DND-41 (cell line): Measurements from ENCODE around the gene TNS3.

Source experiments
- ATAC-seq: fragments of 200-7000 bp; cut with Tn5 transposase; 3 replicates; pipeline ENCODE4 v1.9.1; 2021; ENCODE audit warnings: low read depth; ENCODE audit not compliant: insufficient read depth
- DNase-seq: peaks from one replicate; pipeline ENCODE4 v3.0.0-alpha.2; 2020
- H2AFZ ChIP-seq: 2 replicates; pipeline ENCODE4 v1.6.0; 2012; ENCODE audit warnings: low read depth, low read length
- H3K27ac ChIP-seq: 2 replicates; pipeline ENCODE4 v1.5.1; 2012; ENCODE audit warnings: low read length, inconsistent platforms
- H3K27me3 ChIP-seq: fragments of 200-600 bp; sonication (generic); 2 replicates; pipeline ENCODE4 v1.6.0; 2012; ENCODE audit warnings: low read length, mild to moderate bottlenecking, inconsistent platforms; ENCODE audit not compliant: insufficient read depth, poor library complexity
- H3K36me3 ChIP-seq: 2 replicates; pipeline ENCODE4 v1.5.1; 2012; ENCODE audit warnings: low read length, inconsistent platforms; ENCODE audit not compliant: insufficient read depth
- H3K4me1 ChIP-seq: 2 replicates; pipeline ENCODE4 v1.5.1; 2012; ENCODE audit warnings: mild to moderate bottlenecking, low read length; ENCODE audit not compliant: insufficient read depth
- H3K4me2 ChIP-seq: 2 replicates; pipeline ENCODE4 v1.6.0; 2012; ENCODE audit warnings: mild to moderate bottlenecking, moderate library complexity, low read length, inconsistent platforms; ENCODE audit not compliant: insufficient read depth
- H3K4me3 ChIP-seq, 2 experiments: fragments of 200-600 bp in 1 of 2; shearing (Covaris generic) in 1 of 2; 2 replicates each; pipeline ENCODE4 v1.5.1; 2012 to 2016; ENCODE audit warnings: inconsistent platforms in 2 of 2, low read length in 2 of 2, mild to moderate bottlenecking in 2 of 2, low read depth in 1 of 2, moderate library complexity in 1 of 2
- H3K79me2 ChIP-seq: 2 replicates; pipeline ENCODE4 v1.6.0; 2012; ENCODE audit warnings: low read length, inconsistent platforms; ENCODE audit not compliant: insufficient read depth
- H3K9ac ChIP-seq: 2 replicates; pipeline ENCODE4 v1.6.0; 2012; ENCODE audit warnings: low read depth, mild to moderate bottlenecking, inconsistent platforms, low read length, moderate library complexity
- H3K9me3 ChIP-seq: 2 replicates; pipeline ENCODE4 v1.5.1; 2012; ENCODE audit warnings: low read length, moderate library complexity, mild to moderate bottlenecking, inconsistent platforms; ENCODE audit not compliant: insufficient read depth, severe bottlenecking
- H4K20me1 ChIP-seq: 2 replicates; pipeline ENCODE4 v1.6.0; 2012; ENCODE audit warnings: low read length; ENCODE audit not compliant: insufficient read depth
- CTCF ChIP-seq: IDR thresholded peaks from 2 replicates; pipeline ENCODE4 v1.5.1; 2012; ENCODE audit warnings: borderline replicate concordance, low read length, moderate library complexity, mild to moderate bottlenecking; ENCODE audit not compliant: poor library complexity, severe bottlenecking; ENCODE audit errors: extremely low read depth
- EZH2 ChIP-seq: IDR thresholded peaks from 3 replicates; pipeline ENCODE4 v1.6.1; 2012; ENCODE audit warnings: borderline replicate concordance, low read depth, mild to moderate bottlenecking, moderate library complexity, low read length, inconsistent platforms; ENCODE audit not compliant: severe bottlenecking

Gene TNS3

GRCh38 chr7:47576031-47576865, 5.7 kb downstream of the TNS3 start:
- Histone ChIP-seq H3K36me3 (no peaks in the 10 kb centered on the region), H3K79me2 (no peaks in the 10 kb centered on the region), H3K4me3 (no peak overlapping the region), H3K27me3 (no peaks in the 10 kb centered on the region), H2AFZ (no peak overlapping the region), H3K27ac (no peak overlapping the region), H3K4me1 (no peaks in the 10 kb centered on the region), H3K9me3 (no peaks in the 10 kb centered on the region), H4K20me1 (no peaks in the 10 kb centered on the region), H3K4me2 (no peak overlapping the region), H3K9ac (no peak overlapping the region)
- ATAC-seq = no peak
- no peak for DNase-seq
- TF ChIP-seq CTCF = no peak
- TF ChIP-seq EZH2 = no peak

- Histone ChIP-seq H3K27ac (no peak overlapping the region), H3K27me3 (no peaks in the 10 kb centered on the region), H3K4me2 (no peak overlapping the region), H3K79me2 (no peaks in the 10 kb centered on the region), H3K9ac (no peak overlapping the region), H3K4me1 (no peaks in the 10 kb centered on the region), H2AFZ (no peak overlapping the region), H3K4me3 (no peak overlapping the region), H4K20me1 (no peaks in the 10 kb centered on the region), H3K9me3 (no peaks in the 10 kb centered on the region), H3K36me3 (no peaks in the 10 kb centered on the region)
- no peak for TF ChIP-seq EZH2
- no peak for TF ChIP-seq CTCF
- DNase-seq = no peak
- no peak for ATAC-seq
Observed at GRCh38 chr7:47574482-47575329, 7.2 kb downstream of the TNS3 start.

- Histone ChIP-seq H3K36me3 (no peaks in the 10 kb centered on the region), H3K79me2 (no peaks in the 10 kb centered on the region), H3K27me3 (no peaks in the 10 kb centered on the region), H4K20me1 (no peaks in the 10 kb centered on the region), H3K4me3 (no peak overlapping the region), H3K9me3 (no peaks in the 10 kb centered on the region), H3K9ac (no peak overlapping the region), H3K4me2 (no peak overlapping the region), H3K27ac (no peak overlapping the region), H3K4me1 (no peaks in the 10 kb centered on the region), H2AFZ (no peak overlapping the region)
- DNase-seq (no peak), ATAC-seq (no peak)
- TF ChIP-seq EZH2 = no peak
- no peak for TF ChIP-seq CTCF
Observed at GRCh38 chr7:47573758-47574481, 8.0 kb downstream of the TNS3 start.
